Mammary epithelial cell (primary cell): ENCODE measurements around the gene MRE11.

ENCODE experiments used
- EZH2 ChIP-seq: IDR thresholded peaks from 2 replicates; pipeline ENCODE4 v1.6.1; 2012; ENCODE audit warnings: low read length, inconsistent platforms, borderline replicate concordance
- TF ChIP-seq, protein P1 (sequence below), 2 donors: IDR thresholded peaks in 1 of 2; conservative IDR thresholded peaks in 1 of 2; 2 replicates each; pipeline ENCODE4 v1.5.1; 2011 to 2012; ENCODE audit warnings: inconsistent platforms in 2 of 2, low read length in 2 of 2, mild to moderate bottlenecking in 2 of 2, control low read depth in 1 of 2, low read depth in 1 of 2; ENCODE audit not compliant: insufficient read depth in 1 of 2; ENCODE audit errors: extremely low read depth in 1 of 2

GRCh38 chr11:94457118-94458029, 36.3 kb downstream of the MRE11 start:
- TF ChIP-seq, protein P1, sequence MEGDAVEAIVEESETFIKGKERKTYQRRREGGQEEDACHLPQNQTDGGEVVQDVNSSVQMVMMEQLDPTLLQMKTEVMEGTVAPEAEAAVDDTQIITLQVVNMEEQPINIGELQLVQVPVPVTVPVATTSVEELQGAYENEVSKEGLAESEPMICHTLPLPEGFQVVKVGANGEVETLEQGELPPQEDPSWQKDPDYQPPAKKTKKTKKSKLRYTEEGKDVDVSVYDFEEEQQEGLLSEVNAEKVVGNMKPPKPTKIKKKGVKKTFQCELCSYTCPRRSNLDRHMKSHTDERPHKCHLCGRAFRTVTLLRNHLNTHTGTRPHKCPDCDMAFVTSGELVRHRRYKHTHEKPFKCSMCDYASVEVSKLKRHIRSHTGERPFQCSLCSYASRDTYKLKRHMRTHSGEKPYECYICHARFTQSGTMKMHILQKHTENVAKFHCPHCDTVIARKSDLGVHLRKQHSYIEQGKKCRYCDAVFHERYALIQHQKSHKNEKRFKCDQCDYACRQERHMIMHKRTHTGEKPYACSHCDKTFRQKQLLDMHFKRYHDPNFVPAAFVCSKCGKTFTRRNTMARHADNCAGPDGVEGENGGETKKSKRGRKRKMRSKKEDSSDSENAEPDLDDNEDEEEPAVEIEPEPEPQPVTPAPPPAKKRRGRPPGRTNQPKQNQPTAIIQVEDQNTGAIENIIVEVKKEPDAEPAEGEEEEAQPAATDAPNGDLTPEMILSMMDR (conservative IDR thresholded peaks at IDR 0.05 in 1 of 2, IDR thresholded peaks at IDR 0.05 in 1 of 2; ENCODE audit: extremely low read depth in 1 of 2, insufficient read depth in 1 of 2, low read depth in 1 of 2, low read length in 2 of 2) = no peak
- TF ChIP-seq EZH2 = no peak
